Panc1 (cell line): ENCODE measurements around the gene KLF6. TPM values are rescaled to one million over a fixed set of nuclear protein-coding genes. Genes with fewer than 3 reads are reported as not detected.

ENCODE experiments used
- ATAC-seq: fragments of 200-7000 bp; cut with Tn5 transposase; 2 replicates; pipeline ENCODE4 v1.9.1; 2020; ENCODE audit warnings: mild to moderate bottlenecking, moderate library complexity
- BruUV-seq: library from RNA; stranded (reverse); fragments of 400-500 nt; replicated peaks from 2 replicates; lab custom pipeline; 2021; lab: Mats Ljungman, UMichigan
- CTCF ChIA-PET: fragments of 300-600 bp; sonication (Branson Sonifier 250); formaldehyde crosslinking; loops from one replicate; lab custom pipeline; 2022; ENCODE audit warnings: antibody characterized with exemption; lab: Charles Lee
- POLR2A ChIA-PET: fragments of 300-600 bp; sonication (Branson Sonifier 250); formaldehyde crosslinking; loops from one replicate; lab custom pipeline; 2022; ENCODE audit warnings: antibody characterized with exemption; lab: Charles Lee
- DNase-seq: peaks from one replicate; pipeline ENCODE4 v3.0.0-alpha.2; 2010; ENCODE audit warnings: low read depth, low spot score
- H3K27ac ChIP-seq: 2 replicates; pipeline ENCODE4 v1.5.1; 2011; ENCODE audit warnings: mild to moderate bottlenecking, low read length, inconsistent platforms
- H3K27me3 ChIP-seq: fragments of 200-500 bp; sonication (Bioruptor generic); 2 replicates; pipeline ENCODE4 v1.6.0; 2014; ENCODE audit warnings: low read length, inconsistent platforms; ENCODE audit not compliant: control insufficient read depth, insufficient read depth
- H3K36me3 ChIP-seq: fragments of 200-500 bp; sonication (Bioruptor generic); 2 replicates; pipeline ENCODE4 v1.5.1; 2014; ENCODE audit warnings: inconsistent platforms, mild to moderate bottlenecking, low read length, moderate library complexity; ENCODE audit not compliant: control insufficient read depth, insufficient read depth
- H3K4me1 ChIP-seq: 2 replicates; pipeline ENCODE4 v1.5.1; 2011; ENCODE audit warnings: inconsistent platforms, mild to moderate bottlenecking, low read length, moderate library complexity; ENCODE audit not compliant: control insufficient read depth, insufficient read depth
- H3K4me3 ChIP-seq, 2 experiments: 2 replicates each; pipeline ENCODE4 v1.5.1; 2011 to 2012; ENCODE audit warnings: low read depth in 2 of 2, low read length in 2 of 2, mild to moderate bottlenecking in 2 of 2, inconsistent platforms in 1 of 2, moderate library complexity in 1 of 2
- H3K9me3 ChIP-seq: fragments of 200-500 bp; sonication (Bioruptor generic); 2 replicates; pipeline ENCODE4 v1.5.1; 2014; ENCODE audit warnings: low read depth, mild to moderate bottlenecking, inconsistent platforms, low read length, moderate library complexity; ENCODE audit not compliant: control insufficient read depth, insufficient read depth
- POLR2AphosphoS5 ChIP-seq: IDR thresholded peaks from 2 replicates; pipeline ENCODE4 v1.6.1; 2012; ENCODE audit warnings: mild to moderate bottlenecking, low read depth, low read length, moderate library complexity
- SIN3A ChIP-seq: IDR thresholded peaks from 2 replicates; pipeline ENCODE4 v1.6.1; 2012; ENCODE audit warnings: low read depth, mild to moderate bottlenecking, low read length, moderate library complexity, borderline replicate concordance; ENCODE audit not compliant: insufficient read depth
- TCF7L2 ChIP-seq: IDR thresholded peaks from 2 replicates; pipeline ENCODE4 v1.6.1; 2011; ENCODE audit warnings: mild to moderate bottlenecking, low read depth, low read length, inconsistent platforms
- in situ Hi-C: cut with HindIII; loops from 2 replicates; pipeline ENCODE4 v1.10.0; 2016; ENCODE audit warnings: low sequenced_read_pairs, low pct_unique_long_range_greater_than_20kb
- intact Hi-C: fragments of 100-400 bp; cut with micrococcal nuclease; formaldehyde crosslinking; loops from one replicate; pipeline ENCODE4 v1.10.0; 2022; ENCODE audit not compliant: unreplicated experiment
- total RNA-seq: library from RNA; stranded (reverse); gene quantifications from one replicate; pipeline ENCODE4 v1.2.1, GENCODE V29; 2021; ENCODE audit not compliant: unreplicated experiment
- TF ChIP-seq, protein P1 (sequence below), 2 experiments: IDR thresholded peaks; 2 replicates each; pipeline ENCODE4 v1.6.1; 2011 to 2012; ENCODE audit warnings: low read depth in 2 of 2, control low read depth in 1 of 2, low read length in 1 of 2, mild to moderate bottlenecking in 1 of 2, moderate library complexity in 1 of 2; ENCODE audit not compliant: insufficient read depth in 1 of 2
- TF ChIP-seq, protein P2 (sequence below): fragments of 450-650 bp; IDR thresholded peaks from 2 replicates; pipeline ENCODE4 v1.5.1; 2017; ENCODE audit warnings: mild to moderate bottlenecking

Gene KLF6
- total RNA-seq, 1 experiment from 2014 or later, result 177 TPM

DNA sequence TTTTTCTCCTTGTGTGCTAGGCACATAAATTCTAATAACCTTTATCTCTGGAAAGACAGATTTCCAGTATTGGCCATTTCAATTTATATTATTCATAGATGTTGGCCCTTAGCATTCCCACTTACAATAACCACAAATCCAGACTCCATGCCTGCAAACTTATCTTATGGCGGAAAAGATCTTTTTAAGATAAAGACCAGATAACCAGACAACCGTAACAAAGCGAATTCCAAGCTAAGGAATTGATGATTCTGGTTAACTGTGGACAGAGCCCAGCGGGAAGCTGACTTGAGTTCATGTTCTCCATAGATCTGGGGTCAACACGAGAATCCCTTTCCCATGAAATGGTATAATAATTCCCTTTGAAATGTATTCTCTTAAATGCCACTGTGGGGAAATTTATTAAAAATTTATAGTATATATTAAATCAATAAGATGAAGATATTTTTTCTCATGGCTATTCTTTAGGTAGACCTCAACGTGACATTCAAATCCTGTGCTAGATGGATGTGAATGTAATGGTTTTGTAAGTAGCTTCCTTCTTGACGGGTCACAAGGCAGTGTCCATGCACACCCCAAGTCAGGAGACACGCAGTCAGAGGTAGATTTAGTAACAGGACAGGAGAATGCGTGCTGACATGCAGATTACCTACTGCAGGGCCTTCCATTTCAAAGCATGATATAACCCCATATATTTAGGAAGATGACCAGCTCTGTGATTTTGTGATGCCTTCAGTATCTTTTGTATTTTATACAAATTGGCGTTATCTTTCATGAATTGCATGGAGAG is 37.7 kb upstream of the KLF6 start:
- TF ChIP-seq SIN3A (no peak), POLR2AphosphoS5 (no peak), TCF7L2 (no peak)
- TF ChIP-seq, protein P1, sequence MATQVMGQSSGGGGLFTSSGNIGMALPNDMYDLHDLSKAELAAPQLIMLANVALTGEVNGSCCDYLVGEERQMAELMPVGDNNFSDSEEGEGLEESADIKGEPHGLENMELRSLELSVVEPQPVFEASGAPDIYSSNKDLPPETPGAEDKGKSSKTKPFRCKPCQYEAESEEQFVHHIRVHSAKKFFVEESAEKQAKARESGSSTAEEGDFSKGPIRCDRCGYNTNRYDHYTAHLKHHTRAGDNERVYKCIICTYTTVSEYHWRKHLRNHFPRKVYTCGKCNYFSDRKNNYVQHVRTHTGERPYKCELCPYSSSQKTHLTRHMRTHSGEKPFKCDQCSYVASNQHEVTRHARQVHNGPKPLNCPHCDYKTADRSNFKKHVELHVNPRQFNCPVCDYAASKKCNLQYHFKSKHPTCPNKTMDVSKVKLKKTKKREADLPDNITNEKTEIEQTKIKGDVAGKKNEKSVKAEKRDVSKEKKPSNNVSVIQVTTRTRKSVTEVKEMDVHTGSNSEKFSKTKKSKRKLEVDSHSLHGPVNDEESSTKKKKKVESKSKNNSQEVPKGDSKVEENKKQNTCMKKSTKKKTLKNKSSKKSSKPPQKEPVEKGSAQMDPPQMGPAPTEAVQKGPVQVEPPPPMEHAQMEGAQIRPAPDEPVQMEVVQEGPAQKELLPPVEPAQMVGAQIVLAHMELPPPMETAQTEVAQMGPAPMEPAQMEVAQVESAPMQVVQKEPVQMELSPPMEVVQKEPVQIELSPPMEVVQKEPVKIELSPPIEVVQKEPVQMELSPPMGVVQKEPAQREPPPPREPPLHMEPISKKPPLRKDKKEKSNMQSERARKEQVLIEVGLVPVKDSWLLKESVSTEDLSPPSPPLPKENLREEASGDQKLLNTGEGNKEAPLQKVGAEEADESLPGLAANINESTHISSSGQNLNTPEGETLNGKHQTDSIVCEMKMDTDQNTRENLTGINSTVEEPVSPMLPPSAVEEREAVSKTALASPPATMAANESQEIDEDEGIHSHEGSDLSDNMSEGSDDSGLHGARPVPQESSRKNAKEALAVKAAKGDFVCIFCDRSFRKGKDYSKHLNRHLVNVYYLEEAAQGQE (IDR thresholded peaks at IDR 0.05; ENCODE audit: insufficient read depth in 1 of 2, low read depth in 2 of 2, low read length in 1 of 2), result no peak
- TF ChIP-seq, protein P2, sequence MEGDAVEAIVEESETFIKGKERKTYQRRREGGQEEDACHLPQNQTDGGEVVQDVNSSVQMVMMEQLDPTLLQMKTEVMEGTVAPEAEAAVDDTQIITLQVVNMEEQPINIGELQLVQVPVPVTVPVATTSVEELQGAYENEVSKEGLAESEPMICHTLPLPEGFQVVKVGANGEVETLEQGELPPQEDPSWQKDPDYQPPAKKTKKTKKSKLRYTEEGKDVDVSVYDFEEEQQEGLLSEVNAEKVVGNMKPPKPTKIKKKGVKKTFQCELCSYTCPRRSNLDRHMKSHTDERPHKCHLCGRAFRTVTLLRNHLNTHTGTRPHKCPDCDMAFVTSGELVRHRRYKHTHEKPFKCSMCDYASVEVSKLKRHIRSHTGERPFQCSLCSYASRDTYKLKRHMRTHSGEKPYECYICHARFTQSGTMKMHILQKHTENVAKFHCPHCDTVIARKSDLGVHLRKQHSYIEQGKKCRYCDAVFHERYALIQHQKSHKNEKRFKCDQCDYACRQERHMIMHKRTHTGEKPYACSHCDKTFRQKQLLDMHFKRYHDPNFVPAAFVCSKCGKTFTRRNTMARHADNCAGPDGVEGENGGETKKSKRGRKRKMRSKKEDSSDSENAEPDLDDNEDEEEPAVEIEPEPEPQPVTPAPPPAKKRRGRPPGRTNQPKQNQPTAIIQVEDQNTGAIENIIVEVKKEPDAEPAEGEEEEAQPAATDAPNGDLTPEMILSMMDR, result no peak
- H3K4me3 ChIP-seq, result no peak overlapping the region
- no peaks in the 10 kb centered on the region for H3K9me3 ChIP-seq
- in situ Hi-C loops (no loop called here), intact Hi-C loops (no loop called here)
- H3K27ac ChIP-seq, result peak overlapping the region; percentile 99
- ChIA-PET CTCF (interaction anchor here (0.6 kb wide), 1 partner anchor 58 kb away, joined by 10 read pairs; no protein-coding TSS in a partner anchor), POLR2A (no interaction called here)
- H3K4me1 ChIP-seq, result peaks cover 33% of the 10 kb centered on the region
- DNase-seq, result no peak
- no peak for ATAC-seq
- no peaks in the 10 kb centered on the region for H3K36me3 ChIP-seq
- no TSS peak for BruUV-seq
- no peaks in the 10 kb centered on the region for H3K27me3 ChIP-seq

DNA sequence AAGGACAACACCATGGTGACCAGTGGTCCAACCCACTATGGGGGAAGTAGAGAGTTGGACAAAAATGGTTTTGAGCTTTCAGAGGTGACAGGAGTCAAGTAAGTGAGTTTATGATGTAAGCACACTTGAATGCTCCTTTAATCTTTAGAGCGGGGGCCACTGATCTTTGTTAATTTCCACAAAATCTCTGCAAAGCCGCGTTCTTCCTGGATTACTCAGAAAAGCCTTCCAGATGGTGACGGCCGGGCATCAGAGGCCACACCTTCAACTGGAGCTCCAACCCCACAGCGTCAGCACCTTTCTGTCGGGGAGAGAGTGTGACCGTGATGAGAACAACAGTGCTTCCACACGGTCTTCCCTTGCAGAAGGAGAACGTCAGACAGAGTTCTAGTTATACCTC is 35.2 kb upstream of the KLF6 start:
- Histone ChIP-seq H3K27me3 (no peaks in the 10 kb centered on the region), H3K4me3 (no peak overlapping the region), H3K4me1 (peaks cover 9% of the 10 kb centered on the region), H3K9me3 (peaks cover 5% of the 10 kb centered on the region; the same call in 1 of the 2 replicates), H3K27ac (peak overlapping the region; percentile 80), H3K36me3 (no peaks in the 10 kb centered on the region)
- TF ChIP-seq, protein P2, result no peak
- TF ChIP-seq TCF7L2, result no peak
- TF ChIP-seq, protein P1 (IDR thresholded peaks at IDR 0.05; ENCODE audit: insufficient read depth in 1 of 2, low read depth in 2 of 2, low read length in 1 of 2), result no peak
- no peak for TF ChIP-seq SIN3A
- no peak for TF ChIP-seq POLR2AphosphoS5
- ATAC-seq, result no peak
- in situ Hi-C loops (no loop called here), intact Hi-C loops (no loop called here)
- POLR2A ChIA-PET, result no interaction called here
- DNase-seq, result no peak
- CTCF ChIA-PET, result no interaction called here
- BruUV-seq, result no TSS peak
